Right renal pelvis (tissue), 4 donors: Measurements from ENCODE around the gene CLSTN2. TPM values are rescaled to one million over a fixed set of nuclear protein-coding genes. Genes with fewer than 3 reads are reported as not detected.

ENCODE experiments used
- DNase-seq, 4 donors: peaks; one replicate each; pipeline ENCODE4 v3.0.0-alpha.2; 2013; ENCODE audit warnings: low read depth in 4 of 4, low spot score in 3 of 4, missing footprints in 1 of 4
- polyA plus RNA-seq, 4 donors: library from polyadenylated mRNA; unstranded; fragments of 120-200 nt; gene quantifications; one replicate each; pipeline ENCODE4 v1.2.1, GENCODE V29; 2013; ENCODE audit not compliant: insufficient read length in 4 of 4

The CLSTN2 gene
- polyA plus RNA-seq, 4 donors, result 1.5 to 2.0 (median 1.9) TPM

DNA sequence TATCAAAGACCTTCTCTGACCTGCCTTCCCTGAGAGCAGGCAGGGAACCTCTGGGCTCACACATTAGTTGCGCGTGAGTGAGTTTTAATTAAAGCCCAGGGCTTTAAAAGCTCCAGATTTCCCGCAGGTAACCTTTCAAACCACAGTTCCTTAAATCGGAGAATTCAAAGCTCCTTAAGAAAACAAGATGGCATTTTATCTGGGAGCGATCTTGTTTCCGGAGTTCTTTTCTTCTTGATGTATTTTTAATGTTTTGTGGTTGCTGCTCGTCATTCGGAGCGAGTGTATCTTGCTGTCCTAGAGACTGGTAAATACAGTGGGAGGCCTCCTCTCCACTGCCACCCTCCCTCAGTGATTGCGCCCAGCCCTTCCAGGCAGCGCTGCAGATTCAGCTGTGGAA is 284.3 kb downstream of the CLSTN2 start:
- DNase-seq, result peak in 2 of 4 donors; percentile 5 to 12

DNA sequence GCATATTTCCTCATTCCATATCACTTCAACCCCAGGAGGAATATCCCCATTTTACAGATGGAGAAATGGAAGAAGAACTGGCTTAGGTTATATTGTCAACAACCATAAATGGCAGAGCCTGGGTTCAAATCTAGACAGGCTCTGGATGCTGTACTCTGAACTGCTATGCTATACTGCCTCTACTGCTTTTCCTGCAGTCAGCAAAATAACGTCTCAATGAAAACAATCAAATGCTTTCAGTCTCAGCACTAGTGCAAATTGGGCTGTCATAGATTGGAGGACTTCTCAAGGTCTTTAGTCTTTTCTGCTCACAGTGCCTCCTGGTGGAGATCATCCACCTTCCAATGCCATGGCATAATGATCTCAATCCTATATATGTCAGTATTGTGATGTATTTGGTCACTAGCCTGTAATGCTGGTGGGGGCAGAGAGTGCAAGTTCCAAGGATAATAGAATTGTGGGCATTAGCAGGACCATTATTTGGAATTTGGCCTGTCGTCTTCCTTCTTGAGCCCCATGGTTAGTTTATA is 285.0 kb downstream of the CLSTN2 start:
- no peak for DNase-seq

DNA sequence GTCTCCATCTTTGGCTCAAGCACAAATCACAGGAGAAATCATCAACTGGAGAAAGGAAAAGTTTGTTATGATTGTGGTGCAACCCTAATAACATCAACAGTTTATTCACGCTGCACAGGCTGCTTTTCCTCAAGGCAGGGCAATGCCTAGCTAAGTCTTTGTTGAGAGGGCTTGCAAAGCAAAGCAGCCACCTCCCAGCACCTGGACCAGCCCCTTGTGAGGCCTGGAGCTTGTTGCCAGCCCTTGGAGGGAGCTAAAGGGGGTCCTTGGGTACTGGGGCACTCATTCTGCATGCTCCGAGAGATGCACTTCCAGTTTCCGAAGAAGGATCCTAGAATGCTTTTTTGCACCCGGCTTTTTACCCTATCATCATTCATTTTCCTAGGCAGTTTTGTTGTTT is 288.2 kb downstream of the CLSTN2 start:
- DNase-seq, result no peak

DNA sequence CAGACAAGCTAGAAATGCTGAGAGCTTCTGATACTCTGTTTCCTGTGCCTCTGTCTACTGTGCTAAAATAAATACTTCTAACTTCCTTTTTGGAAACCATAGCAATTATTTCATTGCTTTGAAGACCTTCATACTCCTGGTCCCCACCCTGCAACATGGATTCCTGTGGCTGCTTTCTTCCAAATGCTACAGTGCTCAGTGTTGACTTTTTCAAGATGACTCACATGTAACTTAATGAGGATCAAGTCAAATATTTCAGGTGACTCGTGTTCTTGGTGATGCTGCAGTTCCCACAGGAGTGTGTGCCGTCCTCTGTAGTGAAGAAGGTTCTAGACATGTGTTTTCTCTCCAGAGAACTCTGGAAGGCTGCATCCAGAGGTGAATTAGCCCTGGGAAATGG is 288.6 kb downstream of the CLSTN2 start:
- no peak for DNase-seq

DNA sequence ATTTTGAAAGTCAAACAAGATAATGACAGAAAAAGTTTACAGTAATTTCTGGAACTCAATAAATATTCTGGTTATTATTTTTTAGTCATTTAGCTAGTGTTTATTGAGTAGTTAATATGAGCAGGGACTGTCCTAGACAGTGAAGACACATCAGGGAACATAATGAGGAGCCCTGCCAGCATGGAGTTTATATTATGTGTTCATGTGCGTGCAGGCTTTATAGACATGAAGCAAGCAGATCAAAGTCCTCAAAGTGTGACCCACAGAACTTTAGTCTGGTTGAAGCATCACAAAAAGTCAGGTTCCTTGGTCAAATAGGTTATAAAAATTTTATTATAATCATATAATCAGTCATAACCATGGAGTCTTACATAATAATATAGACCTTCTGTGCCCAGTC is 289.3 kb downstream of the CLSTN2 start:
- DNase-seq, result no peak

DNA sequence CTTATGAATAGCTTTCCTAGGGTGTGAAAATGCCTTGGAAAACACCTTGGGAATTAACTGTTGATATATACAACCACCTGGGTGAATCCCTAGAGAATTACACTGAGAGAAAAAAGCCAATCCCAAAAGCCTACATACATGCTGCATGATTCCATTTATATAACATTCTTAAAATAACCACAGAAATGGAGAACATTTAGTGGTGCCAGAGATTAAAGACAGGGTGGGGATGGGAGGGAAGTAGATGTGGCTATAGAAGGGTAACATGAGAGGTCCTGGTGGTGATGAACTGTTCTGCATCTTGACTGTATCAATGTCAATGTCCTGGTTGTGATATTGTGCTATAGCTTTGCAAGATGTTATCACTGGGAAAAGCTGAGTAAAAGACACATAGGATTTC is 291.0 kb downstream of the CLSTN2 start:
- DNase-seq, result no peak

DNA sequence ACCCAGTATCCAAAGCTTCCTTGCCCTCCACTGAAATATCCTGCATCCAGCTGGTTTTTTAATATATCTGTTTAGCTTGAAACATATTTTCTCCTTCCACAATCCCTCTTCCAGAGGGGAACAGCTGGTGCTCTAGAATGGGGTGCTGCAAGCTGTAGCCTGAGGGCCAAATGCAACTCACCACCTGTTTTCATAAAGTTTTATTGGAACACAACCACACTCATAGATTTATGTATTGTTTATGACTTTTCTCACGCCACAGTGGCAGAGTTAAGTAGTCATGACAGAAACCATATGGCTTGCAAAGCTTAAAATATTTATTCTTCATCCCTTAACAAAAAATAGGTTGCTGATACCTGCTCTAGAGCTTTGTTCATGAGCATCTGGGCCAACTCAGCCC is 298.7 kb downstream of the CLSTN2 start:
- no peak for DNase-seq

DNA sequence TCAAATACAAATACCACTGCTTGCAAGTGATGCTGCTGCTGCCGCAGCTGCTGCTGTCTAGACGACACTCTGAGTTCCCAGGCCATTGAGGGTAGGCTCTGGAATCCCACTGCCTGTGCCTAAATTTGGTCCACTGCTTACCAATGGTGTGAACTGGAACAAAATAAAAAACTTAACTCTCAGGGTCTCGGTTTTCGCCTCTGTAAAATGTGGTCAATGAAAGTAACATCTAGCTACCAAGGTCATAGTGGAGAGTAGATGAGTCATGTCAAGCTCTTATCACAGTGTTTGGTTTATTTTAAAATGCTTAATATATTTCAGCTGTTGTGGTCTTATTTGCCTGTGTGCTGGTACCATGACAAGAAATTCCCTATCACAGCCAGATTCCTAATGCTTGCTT is 299.3 kb downstream of the CLSTN2 start:
- no peak for DNase-seq

DNA sequence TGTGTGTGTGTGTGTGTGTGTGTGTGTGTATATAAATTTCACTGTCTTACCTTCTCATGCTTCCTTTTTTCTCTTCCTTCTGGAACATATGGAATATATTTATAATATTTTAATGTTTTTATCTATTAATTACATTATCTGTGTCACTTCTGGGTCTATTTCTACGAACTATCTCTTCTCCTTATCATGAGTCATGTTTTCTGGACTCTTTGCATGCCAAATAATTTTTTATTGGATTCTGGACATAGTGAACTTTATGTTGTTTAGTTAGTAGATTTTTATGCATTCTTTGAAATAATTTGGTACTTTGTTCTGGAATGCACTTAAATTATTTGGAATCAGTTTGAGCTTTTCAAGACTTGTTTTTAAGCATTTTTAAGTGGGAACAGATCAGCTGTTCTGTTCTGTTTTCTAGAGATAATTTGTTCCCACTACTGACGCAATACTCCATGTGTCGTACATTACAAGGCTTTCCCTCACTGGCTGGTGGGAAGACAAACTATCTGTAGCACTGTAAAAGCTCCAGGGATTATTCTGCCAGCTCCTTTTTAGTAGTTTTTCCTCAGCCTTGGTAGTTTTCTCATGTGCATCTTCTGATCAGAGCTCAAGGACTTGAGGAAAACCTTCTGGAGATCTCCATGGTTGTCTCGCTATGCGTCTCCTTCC is 302.0 kb downstream of the CLSTN2 start:
- no peak for DNase-seq

DNA sequence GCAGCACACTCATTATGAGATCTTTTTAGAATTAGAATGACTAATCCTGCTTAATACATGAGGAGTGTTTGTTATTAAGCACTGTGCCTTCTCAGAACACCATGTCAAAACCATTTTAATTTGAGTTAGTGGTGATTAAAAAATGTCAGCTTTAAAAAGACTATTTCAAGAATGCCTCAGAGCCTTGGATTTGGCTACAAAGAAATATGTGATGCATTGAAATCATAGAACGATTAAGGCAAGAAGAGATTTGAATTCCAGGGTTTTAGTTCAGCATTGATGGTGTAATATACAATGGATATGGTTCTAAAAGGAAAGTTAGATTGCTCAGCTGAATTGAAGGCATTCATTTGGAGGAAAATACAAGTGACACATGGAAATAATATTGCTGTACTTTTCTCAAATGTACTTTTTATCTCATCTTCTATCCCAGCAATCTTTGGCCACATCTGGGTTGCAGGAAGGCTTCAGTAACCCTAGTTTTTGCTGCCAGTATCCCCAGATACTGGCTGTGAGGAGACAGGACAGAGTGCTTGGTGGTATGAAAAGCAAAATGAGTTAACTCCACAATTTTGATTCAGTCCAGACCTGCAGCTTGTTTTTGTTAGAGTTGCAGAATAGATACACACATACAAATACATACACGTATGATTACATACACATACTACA is 303.8 kb downstream of the CLSTN2 start:
- DNase-seq, result no peak

DNA sequence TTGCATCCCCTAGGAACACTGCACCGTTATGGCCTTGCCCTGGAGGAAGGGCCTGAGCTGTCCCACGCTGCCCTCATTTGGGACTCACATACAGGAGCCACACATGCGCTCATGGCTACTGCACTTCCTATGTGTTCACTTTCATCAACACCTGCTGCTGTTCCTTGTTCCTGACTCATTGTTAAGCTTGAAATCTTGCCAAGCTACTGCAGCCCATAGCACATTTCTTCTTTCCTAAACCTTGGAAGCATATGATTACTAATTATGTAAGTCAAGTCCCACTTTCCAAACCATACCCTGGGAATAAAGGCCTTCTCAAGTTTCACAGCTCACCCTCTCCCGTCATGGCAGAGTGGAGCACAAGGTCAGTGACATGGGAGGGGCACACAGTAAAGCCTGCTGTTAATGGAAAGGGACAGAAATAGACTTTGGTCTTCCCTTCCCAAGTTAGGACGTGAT is 307.9 kb downstream of the CLSTN2 start:
- DNase-seq, result no peak

DNA sequence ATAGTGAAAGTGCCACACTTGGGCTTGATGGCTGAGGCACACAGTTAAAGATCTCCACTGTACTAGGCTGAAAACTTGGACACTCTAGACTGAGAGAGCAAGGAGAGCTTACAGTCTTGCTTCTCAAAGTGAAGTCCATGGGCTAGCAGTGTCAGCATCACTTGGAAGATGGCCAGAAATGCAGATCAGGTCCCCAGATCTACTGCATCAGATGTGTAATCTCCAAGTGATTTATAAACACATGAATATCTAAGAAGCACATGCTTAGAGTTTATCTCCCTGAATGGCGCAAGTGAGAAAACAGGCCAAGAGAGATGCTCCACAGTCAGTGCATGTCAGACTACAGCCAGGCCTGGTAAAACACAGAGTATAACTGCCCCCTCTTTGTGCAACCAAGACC is 308.6 kb downstream of the CLSTN2 start:
- no peak for DNase-seq

DNA sequence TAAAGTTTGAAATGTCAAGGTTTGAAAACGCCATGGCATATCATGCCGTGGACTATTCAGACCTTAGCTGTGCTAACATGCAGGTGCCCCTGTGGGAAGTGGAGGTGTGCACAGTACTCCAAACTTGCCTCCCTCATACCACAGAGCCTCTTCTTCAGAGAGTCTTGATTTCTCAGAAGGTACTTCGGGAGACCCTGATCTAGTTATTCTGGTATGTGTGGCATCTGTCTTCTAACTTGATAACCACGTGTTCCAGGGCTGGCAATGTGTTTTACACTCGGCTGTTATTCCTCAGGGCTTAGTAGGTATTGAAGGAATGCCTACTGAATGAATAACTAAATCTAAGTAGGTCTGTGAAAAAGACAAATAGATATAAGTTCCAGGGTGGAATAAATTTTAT is 309.9 kb downstream of the CLSTN2 start:
- no peak for DNase-seq

DNA sequence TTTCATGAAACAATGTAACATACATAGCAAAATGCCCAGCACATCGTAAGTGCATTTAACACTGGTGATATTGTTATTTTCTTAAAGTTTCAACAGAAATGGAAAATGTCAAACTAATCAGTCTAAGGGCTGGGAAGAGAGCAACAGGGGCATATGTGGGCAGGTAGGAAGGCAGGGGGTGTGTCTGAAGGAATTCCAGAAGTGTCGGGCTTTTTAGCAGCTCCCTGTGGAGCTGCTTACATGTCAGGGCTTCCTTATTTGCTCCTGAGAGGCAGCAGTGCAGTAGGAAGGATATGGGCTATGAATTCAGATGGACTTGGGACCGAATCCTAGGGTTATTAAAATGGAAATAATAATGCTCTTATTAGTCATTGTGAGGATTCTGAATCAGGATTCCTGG is 311.6 kb downstream of the CLSTN2 start:
- DNase-seq, result no peak

DNA sequence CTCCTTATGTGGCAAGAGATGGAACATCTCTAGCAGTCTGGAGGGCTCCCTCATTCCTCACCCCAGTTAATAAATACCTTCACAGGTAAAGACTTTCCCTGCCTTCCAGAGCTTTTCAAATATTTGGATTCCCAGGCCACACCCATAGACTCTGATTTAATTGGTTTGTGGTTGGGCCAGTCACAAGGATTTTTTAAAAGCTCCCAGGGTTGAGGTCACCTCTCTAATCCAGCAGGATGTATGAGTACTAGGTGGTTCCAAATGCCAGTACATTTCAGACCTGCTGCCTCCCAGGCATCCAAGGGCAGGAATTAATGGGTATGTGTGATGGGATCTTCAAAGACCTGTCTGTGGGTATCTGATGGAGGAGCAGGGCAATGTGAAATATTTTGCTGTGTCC is 312.8 kb downstream of the CLSTN2 start:
- DNase-seq, result no peak

DNA sequence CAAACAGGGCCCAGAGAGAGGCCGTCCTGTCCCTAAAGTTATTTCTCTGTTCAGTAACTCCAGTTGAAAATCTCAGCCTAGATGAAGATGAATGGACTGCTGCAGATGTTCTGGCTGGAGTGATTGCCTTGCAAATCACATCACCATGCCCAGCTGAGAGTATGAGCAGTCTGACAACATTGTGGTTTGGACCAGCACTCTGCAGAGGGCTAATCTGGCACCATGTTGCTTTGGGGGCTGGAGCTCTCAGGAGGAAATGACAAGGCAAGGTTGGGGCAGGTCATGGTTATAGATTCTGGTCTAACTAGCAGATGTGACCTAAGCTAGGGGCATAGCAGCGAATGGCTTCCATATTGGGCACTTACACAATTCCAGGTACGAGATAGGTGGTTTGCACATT is 314.2 kb downstream of the CLSTN2 start:
- no peak for DNase-seq

DNA sequence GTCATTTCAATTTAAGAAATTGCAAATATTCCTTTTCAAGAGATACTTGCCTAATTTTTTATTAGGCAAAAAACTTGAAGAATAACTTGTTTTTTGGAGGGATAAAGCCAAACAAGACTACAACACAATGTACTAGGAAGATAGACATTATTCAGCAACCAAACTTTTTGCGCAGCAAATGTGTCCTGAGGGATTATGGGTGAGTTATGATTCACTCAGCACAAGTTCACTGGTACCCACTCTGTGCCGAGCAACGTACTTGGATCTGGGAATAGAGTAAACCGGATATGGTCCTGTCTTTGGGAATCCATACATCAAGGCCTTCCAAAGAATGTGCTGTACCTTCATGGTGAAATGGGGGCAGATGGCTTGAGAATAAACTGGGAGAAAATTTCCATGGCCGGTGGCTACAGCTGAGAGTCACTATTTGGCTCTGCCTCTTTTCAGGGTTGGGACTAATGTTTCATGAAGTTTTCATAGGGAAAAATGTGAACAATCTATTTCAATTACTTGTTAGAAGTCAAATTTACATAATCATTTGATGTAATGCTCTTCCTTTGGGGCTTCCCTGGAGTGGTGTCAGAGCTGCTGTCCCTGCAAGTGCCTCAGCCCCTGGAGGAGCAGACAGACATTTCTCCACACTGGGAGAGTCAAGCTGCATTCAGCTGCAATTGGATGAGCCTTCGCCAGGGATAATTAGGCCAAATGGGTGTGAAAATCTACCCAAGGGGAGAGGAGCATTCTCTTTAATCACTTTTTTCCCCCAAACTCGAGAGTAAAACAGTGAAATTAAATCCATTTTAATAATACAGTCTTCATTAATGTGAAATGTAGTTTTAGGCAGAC is 315.2 kb downstream of the CLSTN2 start:
- DNase-seq, result no peak

DNA sequence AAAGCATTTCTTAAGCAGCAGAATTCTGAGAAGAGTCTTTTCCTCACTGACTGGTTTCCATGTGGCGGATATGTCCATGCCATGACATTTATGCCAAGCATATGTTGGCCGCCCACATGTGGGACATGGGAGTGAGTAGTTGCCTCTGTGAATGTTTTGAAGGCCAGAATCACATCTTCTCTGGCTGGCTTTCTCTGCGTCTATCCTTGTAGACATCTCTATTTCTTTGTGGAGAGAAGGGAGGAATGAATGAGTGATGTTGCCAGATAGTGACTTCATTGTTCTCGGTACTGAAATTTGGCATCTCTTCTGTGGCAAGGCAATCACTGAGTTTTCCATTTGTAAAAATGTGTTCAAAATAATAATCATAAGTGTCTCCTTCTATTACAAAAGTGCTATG is 316.0 kb downstream of the CLSTN2 start:
- DNase-seq, result no peak

DNA sequence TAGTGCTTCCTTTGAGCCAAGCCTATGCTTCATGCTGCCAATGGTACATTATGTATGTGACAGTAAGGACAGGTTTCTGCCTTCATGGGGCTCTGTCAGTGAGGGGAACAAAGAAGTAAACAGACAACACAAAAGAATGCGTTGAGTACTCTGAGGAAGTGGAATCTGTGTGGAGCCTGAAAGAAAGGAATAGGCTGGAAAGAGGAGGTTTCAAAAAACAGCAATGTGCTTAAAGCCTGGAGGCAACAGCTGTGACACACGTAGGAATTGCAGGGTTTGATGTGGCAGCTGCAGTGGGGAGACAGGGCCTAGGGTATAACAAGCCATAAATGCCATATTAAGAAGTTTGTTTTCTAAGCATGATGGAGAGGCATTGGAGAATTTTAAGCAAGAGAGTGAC is 316.7 kb downstream of the CLSTN2 start:
- DNase-seq, result no peak

DNA sequence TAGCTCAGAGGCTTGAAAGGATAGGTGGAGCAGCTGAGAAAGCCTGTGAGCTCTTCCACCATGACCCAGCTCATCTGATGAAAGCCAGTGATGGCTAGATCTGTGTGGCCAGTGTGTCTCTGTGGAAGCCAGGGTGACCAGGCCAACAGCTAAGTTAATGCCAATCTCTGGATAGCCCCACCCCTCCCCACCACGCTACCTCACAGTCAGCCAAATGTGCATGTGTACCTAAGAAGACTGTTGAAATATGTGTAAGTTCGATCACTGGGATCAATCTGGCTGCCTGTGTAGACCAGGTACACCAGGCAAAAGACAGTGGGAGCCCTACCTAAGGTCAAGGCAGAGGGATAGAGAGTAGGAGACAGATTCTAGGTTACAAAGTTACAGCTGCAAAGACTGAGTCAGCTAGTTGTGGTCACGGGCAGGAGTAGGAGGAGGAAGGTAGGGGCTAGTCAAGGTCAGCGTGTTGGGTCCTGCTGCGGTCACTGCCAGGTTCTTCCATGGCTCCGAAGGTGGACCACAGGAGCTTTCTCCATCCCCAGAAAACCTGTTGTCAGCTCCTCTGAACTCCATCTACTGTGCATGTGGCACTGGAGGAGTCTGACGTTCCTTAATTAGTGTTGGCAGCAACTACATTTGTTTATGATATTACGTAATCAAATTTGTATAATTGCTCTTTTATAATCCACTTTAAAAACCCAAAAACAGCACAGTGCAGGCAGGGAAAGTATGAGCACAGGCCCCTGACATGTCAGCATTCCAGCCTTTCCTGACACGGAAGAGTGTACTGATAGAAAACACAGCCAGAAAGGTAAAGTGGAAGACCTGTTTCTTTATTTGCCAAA is 318.0 kb downstream of the CLSTN2 start:
- no peak for DNase-seq
